NK-92 (cell line): ENCODE measurements around the gene CCDC34.

Source experiments
- DNase-seq: peaks from one replicate; lab custom pipeline; 2025; ENCODE audit not compliant: unreplicated experiment; lab: John Stamatoyannopoulos, UW

CCDC34 gene

GRCh38 chr11:27392278-27393114 lies 29.5 kb upstream of the CCDC34 start:
- no peak for DNase-seq

- no peak for DNase-seq
Observed at GRCh38 chr11:27391331-27392015, 28.5 kb upstream of the CCDC34 start.

GRCh38 chr11:27390318-27391295 lies 27.6 kb upstream of the CCDC34 start:
- no peak for DNase-seq

GRCh38 chr11:27388869-27389268 lies 25.9 kb upstream of the CCDC34 start:
- no peak for DNase-seq

DNA sequence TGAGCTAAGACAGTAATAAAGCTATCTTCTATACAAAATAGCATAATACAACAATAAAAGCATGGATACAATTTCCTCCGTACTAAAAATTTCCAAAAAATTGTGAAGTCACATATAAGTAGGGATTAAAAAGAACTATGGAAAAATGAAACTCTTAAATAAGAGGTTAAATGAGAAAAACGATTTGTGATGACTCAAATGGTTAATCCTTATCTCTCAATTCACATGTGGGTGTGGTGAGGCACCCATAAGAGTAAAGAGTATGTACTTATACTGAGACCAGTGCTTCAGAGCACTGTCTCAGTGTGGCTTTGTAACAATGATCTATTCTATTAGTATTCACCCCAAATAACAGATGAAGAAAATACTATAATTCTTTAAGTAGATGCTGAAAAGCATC lies 25.0 kb upstream of the CCDC34 start:
- no peak for DNase-seq

DNA sequence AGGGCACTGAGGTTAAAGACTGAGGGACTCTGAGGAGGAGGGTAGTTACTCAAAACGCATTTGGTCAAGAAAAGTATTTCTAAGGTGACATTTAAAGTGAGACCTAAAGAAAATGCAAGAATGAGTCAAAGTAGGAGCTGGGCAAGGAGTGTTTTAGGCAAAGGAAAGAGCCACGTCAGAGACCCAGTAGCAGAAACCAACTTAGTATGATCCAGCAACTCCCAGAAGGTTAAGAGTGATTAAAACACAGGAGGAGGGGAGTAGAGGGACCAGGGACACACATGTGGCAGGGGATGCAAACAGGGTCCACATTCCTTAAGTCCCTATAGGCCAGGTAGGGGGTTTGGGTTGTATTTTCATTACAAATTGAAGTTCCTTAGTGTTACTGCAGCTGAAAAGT lies 24.3 kb upstream of the CCDC34 start:
- no peak for DNase-seq

GRCh38 chr11:27386181-27386845 lies 23.3 kb upstream of the CCDC34 start:
- DNase-seq, result no peak

- no peak for DNase-seq
Observed at GRCh38 chr11:27385245-27385644, 22.2 kb upstream of the CCDC34 start.

DNA sequence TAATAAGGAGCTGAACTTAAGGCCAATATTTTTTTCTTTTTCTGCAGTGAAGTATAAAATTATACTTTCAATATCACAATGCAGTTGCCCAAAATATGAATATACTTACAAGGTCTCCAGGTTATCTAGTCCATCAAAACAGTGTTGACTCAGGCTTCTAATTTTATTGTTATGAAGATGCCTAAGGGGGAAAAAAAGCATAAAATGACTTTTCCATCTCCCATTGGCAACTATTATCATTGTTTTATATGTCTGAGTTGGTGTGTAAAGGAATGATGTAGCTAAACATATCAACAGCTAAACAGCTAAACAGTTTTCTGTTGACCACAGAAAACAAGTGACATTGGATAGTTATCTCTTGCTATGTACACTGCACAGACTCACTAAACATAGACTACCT lies 21.2 kb upstream of the CCDC34 start:
- no peak for DNase-seq

DNA sequence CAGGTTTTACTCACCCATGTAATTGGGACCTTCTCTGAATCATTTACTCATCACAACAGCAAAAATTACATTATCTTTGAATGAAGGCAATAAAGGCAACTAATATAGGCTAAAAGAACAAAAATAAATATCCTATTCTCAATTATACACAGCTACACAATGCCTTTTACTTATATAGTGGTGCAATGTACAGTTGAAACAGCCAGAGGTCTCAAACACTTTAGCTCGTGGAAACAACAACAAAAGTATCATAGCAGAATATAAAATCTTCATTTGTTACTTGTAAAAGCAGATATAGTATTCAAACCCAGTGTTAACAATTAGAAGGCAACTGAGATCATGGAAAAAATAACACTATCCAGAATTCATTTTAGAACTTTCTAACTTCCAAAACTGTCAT lies 20.6 kb upstream of the CCDC34 start:
- no peak for DNase-seq

- DNase-seq, result no peak
Observed at GRCh38 chr11:27381238-27381666, 18.2 kb upstream of the CCDC34 start.

DNA sequence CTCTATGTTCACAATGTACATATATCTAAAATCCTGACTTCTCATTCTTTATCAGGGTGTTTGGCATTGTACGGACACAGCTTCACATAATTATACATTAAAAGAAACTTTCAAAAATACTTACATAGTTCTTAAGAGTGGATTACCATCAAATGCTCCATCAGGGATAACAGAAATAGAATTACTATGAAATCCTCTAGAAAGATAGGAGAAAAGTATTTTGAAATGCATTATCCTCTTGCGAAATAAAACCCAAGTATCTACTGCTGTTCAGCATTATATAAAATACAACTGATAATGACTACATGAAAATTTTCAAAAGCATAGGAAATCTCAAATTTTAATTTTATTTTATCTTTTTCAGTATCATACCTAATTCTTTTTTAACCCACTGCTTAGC lies 17.8 kb upstream of the CCDC34 start:
- no peak for DNase-seq

DNA sequence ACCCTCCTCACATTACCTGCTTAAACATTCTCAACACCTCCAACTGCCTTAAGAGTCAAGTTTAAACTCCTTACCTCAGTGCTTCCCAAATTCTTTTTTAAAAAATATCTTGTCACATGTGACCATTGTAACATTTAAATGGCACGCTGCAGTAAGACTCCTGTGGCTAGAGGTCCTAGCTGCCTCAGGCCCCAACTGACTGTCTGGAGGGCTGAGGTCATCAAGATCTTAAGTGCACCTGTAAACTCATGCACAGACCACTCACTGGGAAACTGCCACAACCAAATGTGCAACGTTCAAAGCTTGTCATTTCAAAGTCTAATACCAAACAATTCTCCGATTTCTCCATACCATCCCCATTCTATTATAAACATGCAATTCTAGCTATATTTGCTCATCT lies 16.4 kb upstream of the CCDC34 start:
- DNase-seq, result no peak

DNA sequence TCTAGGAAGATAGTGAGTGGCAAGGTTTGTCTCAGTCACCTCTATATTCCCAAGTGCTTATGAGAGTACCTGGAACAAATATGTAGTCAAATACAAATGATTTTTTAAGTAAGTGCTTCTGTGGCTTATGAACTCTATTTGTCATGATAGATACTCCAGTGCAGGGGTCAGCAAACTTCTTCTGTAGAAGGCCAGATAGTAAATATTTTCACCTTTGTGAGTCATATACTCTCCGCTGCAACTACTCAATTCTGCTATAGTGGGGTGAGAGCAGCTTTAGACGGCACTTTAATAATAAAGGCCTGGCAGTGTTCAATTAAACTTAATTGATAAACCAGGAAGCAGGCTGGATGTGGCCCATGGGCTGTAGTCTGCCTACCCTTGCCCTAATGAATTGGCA lies 12.4 kb upstream of the CCDC34 start:
- DNase-seq, result no peak

- no peak for DNase-seq
Observed at GRCh38 chr11:27373856-27374602, 11.0 kb upstream of the CCDC34 start.

DNA sequence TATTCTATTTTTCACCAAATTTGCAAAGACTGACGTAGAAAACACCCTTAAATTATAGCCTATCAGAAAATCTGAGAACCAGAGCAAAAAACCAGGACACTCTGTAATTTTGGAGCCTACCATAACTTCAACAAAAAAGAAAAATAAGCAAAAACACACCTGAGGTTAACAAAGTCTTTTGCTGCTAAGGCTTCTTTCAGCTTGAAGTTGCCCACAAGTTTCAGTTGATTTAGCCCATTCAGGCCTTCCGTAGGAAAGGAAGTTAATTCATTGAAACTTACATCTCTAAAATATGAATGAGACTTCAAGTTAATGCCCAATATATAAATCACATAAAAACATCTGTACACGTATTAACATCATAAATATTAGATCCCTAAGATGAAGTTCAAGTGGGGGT lies 10.4 kb upstream of the CCDC34 start:
- DNase-seq, result no peak

DNA sequence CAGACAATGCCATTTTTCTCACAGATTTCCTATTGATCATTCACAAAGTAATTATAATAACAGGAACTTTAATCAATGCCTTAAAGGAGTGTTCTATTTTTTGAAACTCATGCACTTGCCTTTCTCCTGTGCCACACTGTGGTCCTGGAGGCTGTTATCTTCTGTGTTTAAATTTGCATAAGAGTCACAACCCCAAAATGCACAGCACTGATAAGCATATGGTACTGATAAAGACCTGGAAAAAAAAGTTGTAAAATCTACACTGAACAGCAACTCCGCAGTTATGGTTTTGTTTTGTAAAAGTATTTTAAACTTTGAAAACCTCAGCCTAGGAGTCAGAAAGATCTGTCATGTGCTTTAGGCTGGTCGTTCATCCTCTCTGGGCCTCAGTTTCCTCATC lies 9.1 kb upstream of the CCDC34 start:
- DNase-seq, result no peak

- DNase-seq, result no peak
Observed at GRCh38 chr11:27371489-27371888, 8.5 kb upstream of the CCDC34 start.

DNA sequence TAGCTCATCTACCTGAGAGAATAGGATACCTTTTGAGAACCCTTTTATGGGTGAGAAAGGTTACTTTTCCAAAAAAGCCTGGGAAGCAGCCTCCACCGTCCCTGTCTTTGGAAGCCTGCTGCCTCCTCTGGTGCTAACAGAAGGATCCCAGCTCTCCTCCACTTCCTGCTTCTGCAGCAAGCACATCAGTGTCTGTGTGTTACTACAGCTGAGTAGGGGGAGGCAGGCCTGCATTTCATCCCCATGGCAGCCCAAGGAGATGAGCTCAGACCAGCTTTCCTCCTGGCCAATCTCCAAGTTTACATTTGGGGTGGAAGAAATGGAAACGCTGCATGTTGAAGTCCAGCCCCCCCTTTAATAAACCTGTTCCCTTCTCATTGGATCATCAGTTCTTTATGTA lies 7.4 kb upstream of the CCDC34 start:
- no peak for DNase-seq

DNA sequence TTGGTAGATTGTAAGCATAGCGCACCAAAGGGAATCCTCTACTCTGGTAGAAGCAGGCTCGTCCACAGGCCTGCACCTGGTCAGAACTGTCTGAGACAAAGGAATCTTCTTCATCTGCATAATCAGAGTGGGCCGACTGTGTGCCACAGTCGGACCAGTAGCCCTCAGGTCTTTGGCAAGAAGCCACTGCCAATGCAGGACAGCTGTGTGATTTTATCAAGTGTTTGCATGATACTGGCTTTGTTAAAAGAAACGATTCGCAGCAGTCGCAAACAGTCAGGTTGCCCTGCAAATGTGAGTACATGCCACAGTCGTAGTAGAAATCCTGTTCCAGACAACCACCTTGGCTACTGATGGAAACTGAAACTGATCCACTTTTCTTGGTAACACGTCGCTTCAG lies 4.9 kb upstream of the CCDC34 start:
- no peak for DNase-seq
